Erythroblast (primary cell): ENCODE measurements around the gene OMP.

Experiments
- GATA1 ChIP-seq: IDR thresholded peaks from 2 replicates; pipeline ENCODE4 v1.6.1; 2011; ENCODE audit warnings: low read depth, mild to moderate bottlenecking, control low read depth, low read length, moderate library complexity
- POLR2A ChIP-seq: IDR thresholded peaks from 2 replicates; pipeline ENCODE4 v1.6.1; 2011; ENCODE audit warnings: mild to moderate bottlenecking, low read length

GRCh38 chr11:77151804-77152509 is 49.3 kb downstream of the OMP start:
- no peak for TF ChIP-seq POLR2A
- TF ChIP-seq GATA1, result no peak
